Neural progenitor cell (in vitro differentiated cells): ENCODE data around the gene SDF4. TPM values are rescaled to one million over a fixed set of nuclear protein-coding genes. Genes with fewer than 3 reads are reported as not detected.

Source experiments
- DNase-seq: peaks from one replicate; pipeline ENCODE4 v3.0.0-alpha.2; 2016; ENCODE audit warnings: low spot score
- H2AFZ ChIP-seq: fragments of 200-600 bp; sonication (generic); replicated peaks from 2 replicates; pipeline ENCODE4 v1.6.1; 2016; ENCODE audit warnings: antibody characterized with exemption
- H3F3A ChIP-seq: fragments of 200-600 bp; sonication (generic); 2 replicates; pipeline ENCODE4 v1.6.1; 2016; ENCODE audit warnings: antibody characterized with exemption, low read depth
- H3K27ac ChIP-seq: fragments of 200-600 bp; sonication (generic); 2 replicates; pipeline ENCODE4 v1.5.1; 2016; ENCODE audit warnings: mild to moderate bottlenecking
- H3K27me3 ChIP-seq: fragments of 200-600 bp; sonication (generic); 2 replicates; pipeline ENCODE4 v1.6.1; 2016; ENCODE audit warnings: mild to moderate bottlenecking, moderate library complexity
- H3K36me3 ChIP-seq: fragments of 200-600 bp; sonication (generic); 2 replicates; pipeline ENCODE4 v1.5.1; 2016
- H3K4me1 ChIP-seq: fragments of 200-600 bp; sonication (generic); 2 replicates; pipeline ENCODE4 v1.6.1; 2016; ENCODE audit warnings: mixed run types
- H3K4me2 ChIP-seq: fragments of 200-600 bp; sonication (generic); 2 replicates; pipeline ENCODE4 v1.6.1; 2016
- H3K4me3 ChIP-seq: fragments of 200-600 bp; sonication (generic); 2 replicates; pipeline ENCODE4 v1.5.1; 2016
- H3K79me2 ChIP-seq: fragments of 200-600 bp; sonication (generic); 2 replicates; pipeline ENCODE4 v1.6.1; 2016; ENCODE audit warnings: low read depth
- H3K9ac ChIP-seq: fragments of 200-600 bp; sonication (generic); 2 replicates; pipeline ENCODE4 v1.6.1; 2016
- H3K9me3 ChIP-seq: fragments of 200-600 bp; sonication (generic); 2 replicates; pipeline ENCODE4 v1.5.1; 2016; ENCODE audit warnings: low read depth
- H4K20me1 ChIP-seq: fragments of 200-600 bp; sonication (generic); 2 replicates; pipeline ENCODE4 v1.6.1; 2016; ENCODE audit warnings: low read depth
- H3K27ac Mint-ChIP-seq: 3 replicates; pipeline ENCODE4 v1.8.0; 2021; ENCODE audit warnings: mixed read lengths
- H3K27me3 Mint-ChIP-seq: 2 replicates; pipeline ENCODE4 v1.8.0; 2022; ENCODE audit warnings: low read depth, mild to moderate bottlenecking, inconsistent platforms, moderate library complexity, mixed read lengths; ENCODE audit not compliant: insufficient read depth
- H3K36me3 Mint-ChIP-seq: 3 replicates; pipeline ENCODE4 v1.8.0; 2021; ENCODE audit warnings: mixed read lengths
- H3K4me1 Mint-ChIP-seq: 3 replicates; pipeline ENCODE4 v1.8.0; 2021; ENCODE audit warnings: mixed read lengths
- H3K4me3 Mint-ChIP-seq: 3 replicates; pipeline ENCODE4 v1.8.0; 2021; ENCODE audit warnings: mild to moderate bottlenecking, moderate library complexity, mixed read lengths
- H3K9me3 Mint-ChIP-seq: 3 replicates; pipeline ENCODE4 v1.8.0; 2020; ENCODE audit warnings: mixed read lengths
- CTCF ChIP-seq: fragments of 200-600 bp; sonication (generic); IDR thresholded peaks from 2 replicates; pipeline ENCODE4 v1.5.1; 2017; ENCODE audit warnings: antibody characterized with exemption, mild to moderate bottlenecking
- EZH2 ChIP-seq: fragments of 200-600 bp; sonication (generic); IDR thresholded peaks from 2 replicates; pipeline ENCODE4 v1.6.1; 2017; ENCODE audit warnings: antibody characterized with exemption, mild to moderate bottlenecking, moderate library complexity
- EZH2phosphoT487 ChIP-seq: fragments of 200-600 bp; sonication (generic); IDR thresholded peaks from 2 replicates; pipeline ENCODE4 v1.6.1; 2017; ENCODE audit warnings: antibody characterized with exemption
- total RNA-seq: library from RNA; depleted of rRNA; stranded (reverse); fragments of >200 nt; gene quantifications from 2 replicates; pipeline ENCODE4 v1.2.3, GENCODE V29; 2015; ENCODE audit warnings: low replicate concordance

Gene SDF4
- total RNA-seq, 1 donor from 2014 or later, result 16.6 TPM

- TF ChIP-seq EZH2phosphoT487, result no peak
- TF ChIP-seq CTCF, result no peak
- TF ChIP-seq EZH2, result no peak
- Histone ChIP-seq H3K4me3 (no peak overlapping the region), H3K4me1 (peaks cover 9% of the 10 kb centered on the region), H3K27ac (no peak overlapping the region), H3K79me2 (peaks cover 2% of the 10 kb centered on the region), H3K4me2 (no peak overlapping the region), H4K20me1 (peaks cover 16% of the 10 kb centered on the region), H3K36me3 (no peaks in the 10 kb centered on the region), H3K9me3 (no peaks in the 10 kb centered on the region), H2AFZ (no peak overlapping the region), H3K27me3 (no peaks in the 10 kb centered on the region), H3F3A (peaks cover 12% of the 10 kb centered on the region), H3K9ac (no peak overlapping the region)
- H3K4me3 Mint-ChIP-seq, result no peak overlapping the region
- peaks cover 4% of the 10 kb centered on the region for H3K4me1 Mint-ChIP-seq
- H3K9me3 Mint-ChIP-seq, result no peaks in the 10 kb centered on the region
- peak; percentile 42 for DNase-seq
- H3K27me3 Mint-ChIP-seq, result peaks cover 2% of the 10 kb centered on the region
- H3K36me3 Mint-ChIP-seq, result no peaks in the 10 kb centered on the region
- no peak overlapping the region for H3K27ac Mint-ChIP-seq
These were observed 8.0 kb upstream of the SDF4 start for GRCh38 chr1:1239614-1240347.

- Histone ChIP-seq H3K79me2 (peaks cover 8% of the 10 kb centered on the region), H3K27me3 (no peaks in the 10 kb centered on the region), H3K4me3 (no peak overlapping the region), H3K4me1 (peaks cover 9% of the 10 kb centered on the region), H4K20me1 (peaks cover 14% of the 10 kb centered on the region), H3F3A (peaks cover 9% of the 10 kb centered on the region), H2AFZ (no peak overlapping the region), H3K4me2 (no peak overlapping the region), H3K9me3 (no peaks in the 10 kb centered on the region), H3K9ac (no peak overlapping the region), H3K27ac (no peak overlapping the region), H3K36me3 (no peaks in the 10 kb centered on the region)
- Mint-ChIP-seq H3K4me1 (peaks cover 8% of the 10 kb centered on the region), H3K27ac (no peak overlapping the region), H3K27me3 (peaks cover 2% of the 10 kb centered on the region), H3K36me3 (peaks cover 3% of the 10 kb centered on the region), H3K4me3 (no peak overlapping the region), H3K9me3 (no peaks in the 10 kb centered on the region)
- TF ChIP-seq EZH2phosphoT487, result no peak
- no peak for DNase-seq
These were observed 7.4 kb upstream of the SDF4 start for GRCh38 chr1:1239227-1239613.

GRCh38 chr1:1238702-1239178, 6.9 kb upstream of the SDF4 start:
- Histone ChIP-seq H3K27me3 (no peaks in the 10 kb centered on the region), H4K20me1 (peaks cover 17% of the 10 kb centered on the region), H3K9me3 (no peaks in the 10 kb centered on the region), H3K4me3 (no peak overlapping the region), H2AFZ (no peak overlapping the region), H3K27ac (no peak overlapping the region), H3K4me1 (peaks cover 9% of the 10 kb centered on the region), H3K9ac (no peak overlapping the region), H3F3A (peaks cover 7% of the 10 kb centered on the region), H3K36me3 (no peaks in the 10 kb centered on the region), H3K79me2 (peaks cover 13% of the 10 kb centered on the region), H3K4me2 (no peak overlapping the region)
- Mint-ChIP-seq H3K9me3 (no peaks in the 10 kb centered on the region), H3K27me3 (peaks cover 2% of the 10 kb centered on the region), H3K4me1 (peaks cover 12% of the 10 kb centered on the region), H3K4me3 (peak overlapping the region; percentile 46), H3K36me3 (peaks cover 7% of the 10 kb centered on the region), H3K27ac (no peak overlapping the region)
- TF ChIP-seq EZH2 (no peak), EZH2phosphoT487 (no peak), CTCF (no peak)
- no peak for DNase-seq
